Measurements from ENCODE around the gene SLC1A2.

SLC1A2 gene

DNA sequence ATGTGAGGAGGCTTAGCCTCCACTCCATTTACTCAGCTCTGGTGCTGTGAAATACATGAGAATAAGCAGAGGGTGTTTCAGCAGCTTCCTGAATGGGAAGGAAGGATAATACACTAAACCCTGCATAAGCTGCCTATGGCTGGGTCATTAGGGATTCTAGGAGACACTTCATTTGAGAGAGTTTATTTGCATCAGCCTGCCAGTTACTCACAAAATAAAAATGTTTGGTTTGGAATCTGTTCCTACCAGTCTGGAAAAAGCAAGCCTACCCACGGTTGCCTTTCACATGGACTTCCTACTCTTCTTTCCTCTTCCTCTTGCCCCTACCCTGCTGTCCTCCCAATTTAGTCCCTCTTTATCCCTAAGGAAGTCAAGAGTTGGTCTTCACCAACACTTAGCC is 20.5 kb downstream of the SLC1A2 start:
- intact Hi-C loops (cut with micrococcal nuclease), result no loop called here
- Mint-ChIP-seq H3K36me3 (ENCODE audit: low read depth) (no peaks in the 10 kb centered on the region), H3K4me1 (ENCODE audit: low read depth) (no peaks in the 10 kb centered on the region), H3K4me3 (no peak overlapping the region), H3K9me3 (no peaks in the 10 kb centered on the region), H3K27ac (no peak overlapping the region), H3K27me3 (peaks cover 4% of the 10 kb centered on the region)

DNA sequence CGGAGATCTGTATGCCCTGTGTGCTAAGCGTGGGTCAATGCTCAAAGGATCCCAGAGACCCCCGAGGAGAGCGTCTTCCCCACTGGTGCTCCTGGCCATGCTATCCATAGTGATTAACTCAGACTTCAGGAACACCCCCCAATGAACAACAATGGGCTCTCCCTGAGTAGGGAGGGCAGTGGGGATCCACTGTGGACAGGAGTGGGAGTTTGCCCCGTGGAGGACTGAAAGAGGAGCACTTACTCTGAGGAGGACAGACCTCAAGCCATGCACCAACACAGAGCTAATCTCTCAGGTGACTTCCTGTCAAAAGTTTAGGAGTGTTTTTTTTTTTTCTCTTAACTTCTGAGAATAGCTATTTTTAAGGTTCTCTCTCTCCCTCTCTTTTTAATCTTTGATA is 24.4 kb downstream of the SLC1A2 start:
- H3K36me3 Mint-ChIP-seq (ENCODE audit: low read depth), result no peaks in the 10 kb centered on the region
- peaks cover 16% of the 10 kb centered on the region for H3K4me1 Mint-ChIP-seq (ENCODE audit: low read depth)
- no peaks in the 10 kb centered on the region for H3K9me3 Mint-ChIP-seq
- H3K4me3 Mint-ChIP-seq, result no peak overlapping the region
- H3K27me3 Mint-ChIP-seq, result peaks cover 5% of the 10 kb centered on the region
- H3K27ac Mint-ChIP-seq, result no peak overlapping the region
- intact Hi-C loops (cut with micrococcal nuclease), result loop anchor here (5.0 kb wide), 1 partner anchor 158 kb away; no protein-coding TSS in a partner anchor

DNA sequence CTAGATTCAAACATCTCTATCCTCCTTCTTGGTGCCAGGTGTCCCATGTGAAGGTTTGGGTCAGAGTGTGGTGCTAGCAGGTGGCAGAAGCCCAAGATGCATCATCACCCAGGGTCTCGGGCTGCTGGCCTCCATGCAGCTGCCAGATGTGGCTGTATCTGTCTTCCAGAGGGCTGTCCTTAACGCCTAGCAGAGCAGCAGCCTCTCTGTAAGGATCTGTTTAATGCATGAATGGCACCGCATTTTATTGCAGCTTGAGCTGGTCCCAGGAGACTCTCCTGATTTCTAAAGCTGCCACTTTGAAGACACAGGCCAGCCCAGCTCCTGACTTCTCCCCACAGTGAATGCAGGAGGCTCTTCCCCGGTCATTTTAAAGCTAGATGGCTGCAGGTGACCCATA is 26.3 kb downstream of the SLC1A2 start:
- Mint-ChIP-seq H3K27me3 (peaks cover 1% of the 10 kb centered on the region), H3K27ac (peak overlapping the region; percentile 70), H3K4me3 (no peak overlapping the region), H3K4me1 (ENCODE audit: low read depth) (peaks cover 16% of the 10 kb centered on the region), H3K36me3 (ENCODE audit: low read depth) (no peaks in the 10 kb centered on the region), H3K9me3 (no peaks in the 10 kb centered on the region)
- intact Hi-C loops (cut with micrococcal nuclease), result loop anchor here (5.0 kb wide), 1 partner anchor 156 kb away; no protein-coding TSS in a partner anchor

DNA sequence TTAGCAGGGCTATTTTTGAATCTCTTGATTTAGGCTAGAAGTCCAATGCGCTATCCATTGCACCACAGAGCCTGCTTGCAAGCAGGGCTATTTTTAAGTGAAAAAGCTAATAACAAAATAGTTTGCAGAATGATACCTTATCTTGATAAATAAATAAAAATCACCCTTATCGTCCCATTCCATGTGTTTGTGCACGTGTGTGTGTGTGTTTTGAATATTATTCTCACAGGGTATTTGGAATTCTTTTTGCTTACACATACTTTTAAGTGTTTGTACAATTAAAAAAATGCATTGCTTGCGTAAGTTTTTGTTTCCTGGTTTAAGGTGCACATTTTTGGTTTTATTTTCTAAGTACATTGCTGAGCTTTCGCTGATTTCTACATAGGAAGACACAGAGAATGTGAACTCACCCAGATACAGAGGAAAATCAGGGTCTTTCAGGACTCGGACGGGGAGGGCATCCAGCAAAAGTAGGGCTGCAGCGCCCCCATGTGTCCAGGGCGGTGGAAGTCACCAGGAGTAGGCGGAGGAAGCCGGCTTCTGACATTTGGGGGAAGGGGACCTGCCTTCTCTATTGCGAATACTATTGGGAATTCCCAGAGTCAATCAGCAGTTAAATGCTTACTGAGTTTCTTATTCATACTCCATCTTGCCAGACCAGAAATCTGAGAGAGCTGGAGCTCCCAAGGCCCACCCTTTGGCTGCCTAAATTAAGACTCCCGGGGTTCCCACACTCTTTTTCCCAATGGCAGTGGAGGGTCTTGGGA is 27.3 kb downstream of the SLC1A2 start:
- Mint-ChIP-seq H3K27me3 (peaks cover 1% of the 10 kb centered on the region), H3K4me1 (ENCODE audit: low read depth) (peaks cover 16% of the 10 kb centered on the region), H3K9me3 (no peaks in the 10 kb centered on the region), H3K36me3 (ENCODE audit: low read depth) (no peaks in the 10 kb centered on the region), H3K27ac (peak overlapping the region; percentile 65), H3K4me3 (peak overlapping the region; percentile 51)
- intact Hi-C loops (cut with micrococcal nuclease), result loop anchor here (1.0 to 5.0 kb wide), 2 partner anchors 155 to 466 kb away; no protein-coding TSS in a partner anchor

DNA sequence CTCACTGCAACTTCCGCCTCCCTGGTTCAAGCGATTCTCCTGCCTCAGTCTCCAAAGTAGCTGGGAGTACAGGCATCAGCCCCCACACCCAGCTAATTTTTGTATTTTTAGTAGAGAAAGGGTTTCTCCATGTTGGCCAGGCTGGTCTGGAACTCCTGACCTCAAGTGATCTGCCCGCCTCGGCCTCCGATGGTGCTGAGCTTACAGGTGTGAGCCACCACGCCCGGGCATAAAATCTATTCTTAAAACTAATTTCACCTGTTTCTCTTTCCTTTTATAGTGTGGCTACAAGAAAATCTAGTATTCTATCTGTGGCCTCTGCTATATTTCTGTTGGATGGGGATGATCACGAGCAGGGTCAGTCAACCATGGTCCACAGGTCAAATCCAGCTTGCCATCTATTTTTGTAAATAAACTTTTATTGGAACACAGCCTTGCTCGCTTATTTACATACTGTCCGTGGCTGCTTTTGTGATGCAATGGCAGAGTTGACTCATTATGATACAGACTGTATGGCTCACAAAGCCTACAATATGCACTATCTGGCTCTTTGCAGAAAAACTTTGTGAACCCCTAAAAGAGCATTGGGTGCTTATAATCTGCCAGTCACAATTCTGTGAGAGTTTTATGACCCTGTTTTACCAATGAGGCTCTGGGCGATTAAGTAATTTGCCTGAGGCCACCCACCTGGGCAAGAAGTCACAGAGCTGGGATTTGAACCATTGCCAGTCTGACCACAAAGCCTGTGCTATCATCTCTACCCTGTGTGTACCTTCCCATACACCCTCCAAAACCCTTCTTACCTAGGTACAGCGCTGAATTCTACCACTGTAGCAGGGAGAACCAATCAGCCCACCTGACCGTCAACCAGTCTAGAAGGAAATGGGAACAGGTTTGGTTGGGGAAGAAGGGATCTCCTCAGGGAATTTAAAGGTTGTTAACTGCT is 28.3 kb downstream of the SLC1A2 start:
- Mint-ChIP-seq H3K27me3 (peaks cover 1% of the 10 kb centered on the region), H3K4me3 (no peak overlapping the region), H3K36me3 (ENCODE audit: low read depth) (no peaks in the 10 kb centered on the region), H3K9me3 (no peaks in the 10 kb centered on the region), H3K27ac (peak overlapping the region; percentile 65), H3K4me1 (ENCODE audit: low read depth) (peaks cover 16% of the 10 kb centered on the region)
- intact Hi-C loops (cut with micrococcal nuclease), result loop anchor here (5.0 kb wide), 1 partner anchor 154 kb away; no protein-coding TSS in a partner anchor

DNA sequence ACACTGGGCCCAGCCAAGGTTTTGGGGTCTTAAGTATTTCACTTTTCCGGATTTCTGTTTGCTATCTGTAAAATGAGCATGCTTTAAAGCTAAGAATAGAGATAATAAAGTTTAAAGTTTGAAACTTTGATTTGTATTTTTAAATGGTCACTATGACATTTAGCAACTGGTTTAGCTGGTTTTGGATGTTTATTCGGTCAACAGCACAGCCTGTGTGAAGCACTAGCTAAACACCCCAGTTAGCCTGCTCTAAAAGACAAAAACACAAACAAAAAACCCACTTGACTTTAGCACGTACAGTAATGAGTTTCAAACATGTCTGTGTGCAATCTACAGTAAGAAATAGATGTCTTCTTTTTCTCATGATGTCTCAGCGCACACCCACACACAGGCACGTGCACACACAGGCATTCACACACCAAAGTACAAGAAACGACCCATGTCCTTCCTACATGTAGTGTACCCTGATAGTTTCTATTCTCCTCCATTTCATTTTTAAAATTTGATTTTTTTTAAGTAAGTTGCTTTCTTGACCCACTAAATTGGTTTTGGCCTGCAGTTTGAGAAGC is 29.4 kb downstream of the SLC1A2 start:
- intact Hi-C loops (cut with micrococcal nuclease), result loop anchor here (5.0 kb wide), 1 partner anchor 153 kb away; no protein-coding TSS in a partner anchor
- Mint-ChIP-seq H3K27ac (peak overlapping the region; percentile 65), H3K36me3 (ENCODE audit: low read depth) (no peaks in the 10 kb centered on the region), H3K4me1 (ENCODE audit: low read depth) (peaks cover 16% of the 10 kb centered on the region), H3K9me3 (no peaks in the 10 kb centered on the region), H3K27me3 (peaks cover 1% of the 10 kb centered on the region), H3K4me3 (no peak overlapping the region)

DNA sequence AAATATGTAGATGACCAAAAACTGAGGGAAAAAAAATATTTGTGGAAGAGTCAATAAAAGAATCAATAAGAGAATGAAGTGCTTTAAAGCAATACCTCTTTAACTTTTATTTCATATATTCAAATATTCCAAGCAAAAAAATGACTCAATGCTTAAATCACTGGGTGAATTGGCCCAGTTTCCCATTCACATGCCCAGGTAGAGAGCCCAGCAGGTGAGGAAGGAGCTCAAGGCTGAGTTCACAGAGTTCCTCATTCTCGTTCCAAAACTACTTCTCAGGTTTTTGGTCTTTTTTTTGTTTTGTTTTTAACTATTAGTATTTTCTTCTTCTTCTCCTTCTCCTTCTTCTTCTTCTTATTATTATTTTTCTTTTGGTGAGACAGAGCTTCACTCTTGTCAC is 30.2 kb downstream of the SLC1A2 start:
- Mint-ChIP-seq H3K27ac (peak overlapping the region; percentile 14), H3K4me3 (no peak overlapping the region), H3K4me1 (ENCODE audit: low read depth) (peaks cover 16% of the 10 kb centered on the region), H3K27me3 (peaks cover 1% of the 10 kb centered on the region), H3K9me3 (no peaks in the 10 kb centered on the region), H3K36me3 (ENCODE audit: low read depth) (no peaks in the 10 kb centered on the region)
- intact Hi-C loops (cut with micrococcal nuclease), result no loop called here

DNA sequence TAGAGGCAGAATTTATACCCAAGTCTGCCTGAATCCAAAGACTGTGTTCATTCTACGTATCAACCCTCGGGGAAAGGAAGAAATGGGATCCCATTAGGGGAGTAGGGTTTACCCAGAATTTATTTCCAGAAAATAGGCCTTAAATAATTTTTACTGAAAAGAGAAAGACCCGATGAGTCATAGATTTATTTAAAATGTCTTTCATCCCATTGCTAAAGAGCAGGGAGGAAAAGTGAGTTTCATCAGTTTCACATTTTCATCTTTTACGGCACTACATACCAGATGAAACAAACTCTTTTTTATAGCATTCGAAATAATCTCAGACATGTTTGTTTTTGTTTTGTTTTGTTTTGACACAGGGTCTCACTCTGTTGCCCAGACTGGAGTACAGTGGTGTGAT is 31.3 kb downstream of the SLC1A2 start:
- no peaks in the 10 kb centered on the region for H3K36me3 Mint-ChIP-seq (ENCODE audit: low read depth)
- peak overlapping the region; percentile 27 for H3K27ac Mint-ChIP-seq
- peaks cover under 1% of the 10 kb centered on the region for H3K27me3 Mint-ChIP-seq
- H3K4me3 Mint-ChIP-seq, result no peak overlapping the region
- no peaks in the 10 kb centered on the region for H3K9me3 Mint-ChIP-seq
- intact Hi-C loops (cut with micrococcal nuclease), result no loop called here
- peaks cover 16% of the 10 kb centered on the region for H3K4me1 Mint-ChIP-seq (ENCODE audit: low read depth)

DNA sequence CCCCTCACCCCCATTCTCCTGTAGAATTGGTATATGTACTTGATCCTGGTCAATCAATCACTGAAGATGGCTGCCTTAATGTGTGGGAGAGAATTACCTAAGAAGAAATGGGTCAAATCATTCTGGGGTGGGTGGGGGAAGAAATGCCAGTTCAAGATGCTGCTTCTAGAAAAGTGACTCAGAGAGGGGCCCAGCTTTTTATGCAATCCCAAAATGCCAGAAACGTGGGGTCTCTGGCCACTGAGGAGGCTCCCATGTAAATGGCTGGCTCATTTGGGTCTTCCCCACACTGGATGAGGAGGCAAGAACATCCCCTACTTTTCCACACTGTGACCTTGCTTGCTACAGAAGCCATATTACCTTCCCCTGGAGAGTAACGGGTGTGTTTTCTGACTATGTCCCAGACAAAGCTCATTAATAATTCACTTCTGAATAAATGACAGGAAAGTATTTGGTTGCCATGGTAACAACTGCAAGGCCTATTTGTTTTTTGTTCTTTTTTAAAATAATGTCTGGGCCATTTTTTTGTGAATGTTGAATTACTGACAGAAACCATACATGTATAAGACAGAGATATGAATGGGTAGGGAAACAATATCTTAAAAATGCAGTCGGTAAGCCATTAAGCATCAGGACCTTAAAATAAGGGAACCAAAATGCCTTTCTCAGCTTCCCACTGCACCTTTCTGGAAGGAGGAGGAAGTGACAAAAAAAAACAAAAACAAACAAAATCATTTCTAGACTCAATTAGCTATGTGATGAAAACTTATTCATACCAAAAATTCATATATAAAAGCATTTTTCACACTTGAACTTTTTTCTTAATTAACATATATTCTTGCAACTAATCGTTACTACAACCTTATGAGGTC is 32.0 kb downstream of the SLC1A2 start:
- no peak overlapping the region for H3K4me3 Mint-ChIP-seq
- intact Hi-C loops (cut with micrococcal nuclease), result loop anchor here (2.0 kb wide), 1 partner anchor 389 kb away; no protein-coding TSS in a partner anchor
- no peaks in the 10 kb centered on the region for H3K9me3 Mint-ChIP-seq
- H3K36me3 Mint-ChIP-seq (ENCODE audit: low read depth), result no peaks in the 10 kb centered on the region
- peaks cover 12% of the 10 kb centered on the region for H3K4me1 Mint-ChIP-seq (ENCODE audit: low read depth)
- peak overlapping the region; percentile 27 for H3K27ac Mint-ChIP-seq
- H3K27me3 Mint-ChIP-seq, result no peaks in the 10 kb centered on the region

DNA sequence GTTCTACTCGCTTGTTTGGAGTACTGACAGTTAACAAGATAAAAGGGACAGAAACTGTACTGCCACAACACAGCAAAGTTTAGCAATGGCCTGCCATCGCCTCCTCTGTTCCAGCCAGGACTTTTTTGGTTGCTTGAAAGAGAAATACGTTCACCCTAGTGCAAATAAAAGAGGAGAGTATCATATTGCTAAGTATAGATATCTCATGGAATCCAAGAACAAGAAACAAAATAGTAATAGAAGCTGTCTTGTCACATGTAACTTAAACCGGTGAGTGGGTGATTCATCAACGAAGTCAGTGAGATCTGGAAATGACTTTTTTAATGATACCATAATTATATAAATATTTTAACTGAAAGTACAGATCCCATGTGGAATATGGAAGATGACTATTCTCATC is 35.4 kb downstream of the SLC1A2 start:
- Mint-ChIP-seq H3K4me3 (no peak overlapping the region), H3K27me3 (peaks cover 3% of the 10 kb centered on the region), H3K36me3 (ENCODE audit: low read depth) (no peaks in the 10 kb centered on the region), H3K4me1 (ENCODE audit: low read depth) (peaks cover 8% of the 10 kb centered on the region), H3K27ac (no peak overlapping the region), H3K9me3 (no peaks in the 10 kb centered on the region)
- intact Hi-C loops (cut with micrococcal nuclease), result loop anchor here (5.0 kb wide), 1 partner anchor 37 kb away; no protein-coding TSS in a partner anchor

DNA sequence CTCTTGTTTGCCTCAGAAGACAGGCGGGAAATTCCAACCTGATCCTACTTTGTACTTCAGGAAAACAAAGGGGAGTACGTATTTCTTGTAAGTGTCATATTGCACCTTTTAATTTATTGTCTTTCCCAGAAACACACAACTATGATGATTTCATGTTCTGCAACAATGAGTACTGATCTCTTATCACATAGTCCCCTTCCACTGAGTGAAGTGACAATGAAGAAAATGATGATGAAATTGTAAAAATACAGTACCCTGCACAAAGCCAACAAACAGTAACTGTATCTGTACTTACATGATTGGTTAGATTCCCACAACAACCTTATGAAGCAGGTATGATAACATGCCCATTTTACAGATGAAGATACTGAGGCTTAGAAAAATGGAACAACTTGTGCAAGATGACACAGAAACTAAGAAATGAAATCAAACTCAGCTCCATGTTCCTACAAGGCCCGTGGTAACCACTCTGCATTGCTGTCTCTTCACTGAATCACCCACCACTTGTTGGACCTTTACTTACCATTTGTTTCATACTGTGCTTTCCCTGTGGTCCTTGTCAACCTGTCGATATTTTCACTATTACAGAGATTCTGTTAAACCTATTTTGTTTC is 37.5 kb downstream of the SLC1A2 start:
- H3K4me1 Mint-ChIP-seq (ENCODE audit: low read depth), result peaks cover 9% of the 10 kb centered on the region
- no peaks in the 10 kb centered on the region for H3K9me3 Mint-ChIP-seq
- intact Hi-C loops (cut with micrococcal nuclease), result loop anchor here (5.0 kb wide), 1 partner anchor 35 kb away; no protein-coding TSS in a partner anchor
- no peak overlapping the region for H3K4me3 Mint-ChIP-seq
- peaks cover 3% of the 10 kb centered on the region for H3K27me3 Mint-ChIP-seq
- no peak overlapping the region for H3K27ac Mint-ChIP-seq
- H3K36me3 Mint-ChIP-seq (ENCODE audit: low read depth), result no peaks in the 10 kb centered on the region

DNA sequence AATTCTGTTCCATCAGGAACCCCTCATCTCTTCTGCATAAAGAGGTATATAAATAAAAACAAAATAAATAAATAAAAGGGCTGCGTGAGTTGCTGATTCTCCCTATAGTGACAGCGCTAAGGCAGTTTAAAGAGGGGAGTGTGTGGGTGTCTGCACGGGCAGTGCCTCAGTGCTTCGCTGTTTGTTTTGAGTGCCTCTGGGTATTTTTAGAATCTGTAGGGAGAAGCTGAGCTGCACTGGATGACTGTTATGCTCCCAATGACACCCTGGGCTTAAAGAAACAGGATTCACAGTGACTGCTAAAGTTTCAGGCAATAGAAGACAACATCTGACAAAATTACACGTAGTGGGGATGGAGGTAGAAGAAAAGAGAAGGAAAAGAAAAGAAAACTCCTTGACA is 38.8 kb downstream of the SLC1A2 start:
- peaks cover 3% of the 10 kb centered on the region for H3K27me3 Mint-ChIP-seq
- no peaks in the 10 kb centered on the region for H3K9me3 Mint-ChIP-seq
- H3K36me3 Mint-ChIP-seq (ENCODE audit: low read depth), result no peaks in the 10 kb centered on the region
- intact Hi-C loops (cut with micrococcal nuclease), result loop anchor here (5.0 kb wide), 1 partner anchor 33 kb away; no protein-coding TSS in a partner anchor
- H3K4me1 Mint-ChIP-seq (ENCODE audit: low read depth), result peaks cover 11% of the 10 kb centered on the region
- no peak overlapping the region for H3K27ac Mint-ChIP-seq
- no peak overlapping the region for H3K4me3 Mint-ChIP-seq

Measured in dendritic cell treated with granulocyte-macrophage colony-stimulating factor and Interleukin-4, amounts not matched to agents 40 ng/mL and 50 ng/mL, for 4 days (primary cell).